ENCODE results near the gene PSMC4. TPM values are rescaled to one million over a fixed set of nuclear protein-coding genes. Genes with fewer than 3 reads are reported as not detected.

PSMC4 gene
- total and polyA plus RNA-seq, 12 donors, result 64.1 to 111 (median 80.4) TPM

DNA sequence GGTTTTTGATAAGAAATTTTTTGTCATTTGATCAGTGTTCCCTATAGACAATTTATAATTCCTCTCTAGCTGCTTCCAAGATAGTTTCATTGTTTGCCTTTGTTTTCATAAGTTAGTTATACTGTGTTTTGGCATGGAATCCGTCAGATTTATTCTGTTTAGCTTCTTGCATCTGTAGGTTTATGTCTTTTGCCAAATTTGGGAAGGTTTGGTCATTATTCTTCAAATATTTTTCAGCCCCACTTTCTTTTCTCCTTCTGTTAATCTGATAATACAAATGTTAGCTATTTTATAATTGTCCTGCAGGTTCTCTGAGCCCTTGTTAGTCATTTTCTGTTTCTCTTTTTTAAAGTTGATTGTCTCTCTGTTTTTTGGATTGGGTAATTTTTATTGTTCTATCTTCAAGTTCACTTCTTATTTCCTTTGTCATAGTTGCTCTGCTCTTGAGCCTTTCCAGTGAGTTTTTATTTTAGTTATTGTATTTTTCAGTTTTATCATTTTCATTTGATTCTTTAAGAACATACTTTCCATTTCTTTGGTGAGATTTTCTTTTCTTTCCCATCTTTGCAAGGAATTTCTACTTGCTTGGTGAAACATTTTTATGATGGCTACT is 30.6 kb upstream of the PSMC4 start:
- H3K27me3 ChIP-seq, result peaks cover 0 to 52% (median 9%) of the 10 kb centered on the region in 7 donors
- peaks cover 0 to 74% (median 0%) of the 10 kb centered on the region in 9 donors for H3K4me1 ChIP-seq
- H3K27ac ChIP-seq, result peak overlapping the region in 1 of 10 donors; percentile 19
- no peak overlapping the region for H3K4me3 ChIP-seq
- peaks cover 0 to 26% (median 10%) of the 10 kb centered on the region in 11 donors for H3K9me3 ChIP-seq
- TF ChIP-seq, protein P1, sequence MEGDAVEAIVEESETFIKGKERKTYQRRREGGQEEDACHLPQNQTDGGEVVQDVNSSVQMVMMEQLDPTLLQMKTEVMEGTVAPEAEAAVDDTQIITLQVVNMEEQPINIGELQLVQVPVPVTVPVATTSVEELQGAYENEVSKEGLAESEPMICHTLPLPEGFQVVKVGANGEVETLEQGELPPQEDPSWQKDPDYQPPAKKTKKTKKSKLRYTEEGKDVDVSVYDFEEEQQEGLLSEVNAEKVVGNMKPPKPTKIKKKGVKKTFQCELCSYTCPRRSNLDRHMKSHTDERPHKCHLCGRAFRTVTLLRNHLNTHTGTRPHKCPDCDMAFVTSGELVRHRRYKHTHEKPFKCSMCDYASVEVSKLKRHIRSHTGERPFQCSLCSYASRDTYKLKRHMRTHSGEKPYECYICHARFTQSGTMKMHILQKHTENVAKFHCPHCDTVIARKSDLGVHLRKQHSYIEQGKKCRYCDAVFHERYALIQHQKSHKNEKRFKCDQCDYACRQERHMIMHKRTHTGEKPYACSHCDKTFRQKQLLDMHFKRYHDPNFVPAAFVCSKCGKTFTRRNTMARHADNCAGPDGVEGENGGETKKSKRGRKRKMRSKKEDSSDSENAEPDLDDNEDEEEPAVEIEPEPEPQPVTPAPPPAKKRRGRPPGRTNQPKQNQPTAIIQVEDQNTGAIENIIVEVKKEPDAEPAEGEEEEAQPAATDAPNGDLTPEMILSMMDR (IDR thresholded peaks at IDR 0.05), result no peak
- no peak for DNase-seq
- H3K36me3 ChIP-seq, result no peaks in the 10 kb centered on the region
- ATAC-seq, result no peak
- 57 to 74% methylated on average over 1 of the region's 1 CpG for WGBS, 2 donors
- intact Hi-C loops (cut with DNase I), result no loop called here

DNA sequence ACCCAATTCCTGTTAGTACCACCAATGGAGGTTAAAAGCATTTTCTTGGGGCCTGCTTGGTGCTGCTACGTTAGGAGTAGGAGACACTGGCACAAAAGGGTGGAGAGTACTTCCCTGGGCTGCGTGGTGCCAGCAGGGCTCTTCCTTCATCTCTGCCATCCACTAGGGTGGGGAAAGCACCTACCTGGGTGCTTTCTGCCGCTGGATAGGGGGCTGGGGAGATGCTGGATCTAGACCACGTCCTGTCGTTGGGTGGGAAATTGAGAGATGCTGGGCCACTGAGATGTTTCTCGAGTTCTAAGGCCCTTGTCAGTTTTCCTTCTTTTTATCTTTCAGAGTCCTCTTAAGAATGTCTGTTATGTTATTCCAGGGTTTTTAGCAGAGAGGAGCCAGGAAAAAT is 29.8 kb upstream of the PSMC4 start:
- Histone ChIP-seq H3K27me3 (peaks cover 0 to 52% (median 3%) of the 10 kb centered on the region in 7 donors), H3K36me3 (no peaks in the 10 kb centered on the region), H3K9me3 (peaks cover 0 to 26% (median 10%) of the 10 kb centered on the region in 11 donors), H3K4me1 (peaks cover 0 to 75% (median 0%) of the 10 kb centered on the region in 9 donors), H3K4me3 (peak overlapping the region in 1 of 10 donors; percentile 0), H3K27ac (peak overlapping the region in 4 of 10 donors; percentile 7 to 69 (median 26))
- ATAC-seq (no peak), DNase-seq (no peak)
- 50 to 58% methylated on average over 6 of the region's 6 CpGs for WGBS, 2 donors
- TF ChIP-seq, protein P1 (IDR thresholded peaks at IDR 0.05), result no peak
- intact Hi-C loops (cut with DNase I), result no loop called here

DNA sequence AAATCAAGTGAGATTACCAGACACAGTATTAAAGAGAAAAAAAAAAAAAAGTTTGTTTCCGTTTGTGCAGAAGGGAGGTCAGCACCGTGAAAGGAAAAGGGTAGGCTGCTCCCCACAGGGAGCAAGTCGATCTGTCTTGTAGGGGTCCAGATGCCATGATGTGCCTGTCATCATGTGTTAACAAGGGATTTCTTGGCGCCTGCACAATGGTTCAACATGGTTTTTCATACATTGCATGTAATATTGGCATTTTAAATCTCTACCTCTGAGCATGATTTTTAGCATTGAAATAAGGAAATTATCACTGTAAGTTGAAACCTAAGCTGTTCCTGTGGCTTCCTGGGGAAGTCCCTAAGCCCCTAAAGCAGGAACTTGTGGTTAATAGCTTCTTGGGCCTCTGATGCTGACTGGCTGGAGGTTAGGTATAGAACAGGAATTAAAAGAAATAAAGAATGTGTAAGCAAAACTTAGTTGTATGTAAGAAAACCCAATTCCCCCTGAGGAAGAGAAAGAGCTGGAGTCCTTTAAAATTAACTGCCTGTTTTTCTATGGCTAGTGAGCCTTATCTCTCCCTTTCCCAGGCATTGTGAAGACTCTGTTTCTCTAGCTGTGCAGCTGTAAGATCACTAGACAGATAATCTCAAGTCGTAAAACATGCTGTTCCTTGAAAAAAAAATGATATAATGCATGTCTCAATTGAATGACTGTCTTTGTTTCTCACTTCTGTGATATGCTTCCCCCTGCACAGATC is 29.2 kb upstream of the PSMC4 start:
- Histone ChIP-seq H3K27me3 (peaks cover 0 to 51% (median 3%) of the 10 kb centered on the region in 7 donors), H3K27ac (peak overlapping the region in 3 of 10 donors; percentile 7 to 69 (median 33)), H3K9me3 (peaks cover 0 to 26% (median 10%) of the 10 kb centered on the region in 11 donors), H3K36me3 (no peaks in the 10 kb centered on the region), H3K4me3 (peak overlapping the region in 1 of 10 donors; percentile 0), H3K4me1 (peaks cover 0 to 70% (median 0%) of the 10 kb centered on the region in 9 donors)
- intact Hi-C loops (cut with DNase I), result no loop called here
- WGBS, 2 donors, result 12 to 24% methylated on average over 5 of the region's 5 CpGs
- DNase-seq, result peak in 1 of 2 donors; percentile 14
- ATAC-seq, result peak in 6 of 8 donors; percentile 57 to 76 (median 69)
- TF ChIP-seq, protein P1 (IDR thresholded peaks at IDR 0.05), result no peak

DNA sequence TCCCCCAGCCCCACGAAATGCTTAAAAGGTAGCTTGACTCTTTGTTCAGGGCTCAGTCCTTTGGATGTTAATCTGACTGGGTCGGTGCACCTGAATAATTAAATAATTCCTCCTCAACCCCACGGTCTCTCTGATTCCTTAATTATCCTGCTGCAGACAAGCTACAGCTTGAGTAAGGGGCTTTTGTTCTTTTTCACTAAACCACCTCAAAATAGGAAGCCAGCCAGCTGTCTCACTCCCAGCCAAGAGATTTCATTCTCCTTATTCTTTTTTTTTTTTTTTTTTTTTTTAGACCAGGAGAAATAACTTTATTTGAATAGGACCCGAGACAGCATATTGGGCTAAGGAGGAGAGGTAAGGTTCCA is 28.6 kb upstream of the PSMC4 start:
- Histone ChIP-seq H3K4me1 (peaks cover 0 to 67% (median 0%) of the 10 kb centered on the region in 9 donors), H3K9me3 (peaks cover 0 to 26% (median 10%) of the 10 kb centered on the region in 11 donors), H3K36me3 (no peaks in the 10 kb centered on the region), H3K27ac (peak overlapping the region in 1 of 10 donors; percentile 55), H3K4me3 (no peak overlapping the region), H3K27me3 (peaks cover 0 to 53% (median 3%) of the 10 kb centered on the region in 7 donors)
- TF ChIP-seq, protein P1 (IDR thresholded peaks at IDR 0.05), result no peak
- DNase-seq (no peak), ATAC-seq (no peak)
- intact Hi-C loops (cut with DNase I), result no loop called here
- WGBS, 2 donors, result 49 to 57% methylated on average over 4 of the region's 4 CpGs

Measured in heart right ventricle (tissue), 16 donors.